PC-3 (cell line): ENCODE results near the gene TENM4. TPM values are rescaled to one million over a fixed set of nuclear protein-coding genes. Genes with fewer than 3 reads are reported as not detected.
A peak's percentile ranks its signal among the peaks of the same experiment; 100 is the strongest.

Experiments
- ATAC-seq: fragments of 200-7000 bp; cut with Tn5 transposase; 2 replicates; pipeline ENCODE4 v1.9.1; 2020; ENCODE audit warnings: mild to moderate bottlenecking, moderate library complexity
- BruUV-seq: library from RNA; stranded (reverse); fragments of 400-500 nt; replicated peaks from 2 replicates; lab custom pipeline; 2021; lab: Mats Ljungman, UMichigan
- CTCF ChIA-PET: fragments of 300-600 bp; sonication (Branson Sonifier 250); formaldehyde crosslinking; loops from one replicate; lab custom pipeline; 2022; ENCODE audit warnings: antibody characterized with exemption; lab: Charles Lee
- POLR2A ChIA-PET: fragments of 300-600 bp; sonication (Branson Sonifier 250); formaldehyde crosslinking; loops from one replicate; lab custom pipeline; 2022; ENCODE audit warnings: antibody characterized with exemption; ENCODE audit not compliant: unreplicated experiment; lab: Charles Lee
- DNase-seq: peaks from one replicate; pipeline ENCODE4 v3.0.0-alpha.2; 2015
- H2AFZ ChIP-seq: fragments of 300-600 bp; sonication (generic); 2 replicates; pipeline ENCODE4 v1.6.0; 2016; ENCODE audit warnings: antibody characterized with exemption, low read length
- H3F3A ChIP-seq: fragments of 300-600 bp; sonication (generic); one replicate; pipeline ENCODE4 v1.6.0; 2017; ENCODE audit warnings: antibody characterized with exemption, low read length, control low read depth, mild to moderate bottlenecking; ENCODE audit not compliant: unreplicated experiment
- H3K27ac ChIP-seq: fragments of 300-600 bp; sonication (generic); 2 replicates; pipeline ENCODE4 v1.5.1; 2016; ENCODE audit warnings: mild to moderate bottlenecking, low read length
- H3K27me3 ChIP-seq: fragments of 300-600 bp; sonication (generic); 2 replicates; pipeline ENCODE4 v1.6.1; 2016; ENCODE audit warnings: low read length, mixed read lengths
- H3K36me3 ChIP-seq: fragments of 300-600 bp; sonication (generic); 2 replicates; pipeline ENCODE4 v1.6.1; 2016; ENCODE audit warnings: low read depth, mixed run types, low read length, mixed read lengths
- H3K4me1 ChIP-seq: fragments of 300-600 bp; sonication (generic); 2 replicates; pipeline ENCODE4 v1.5.1; 2016; ENCODE audit warnings: low read length; ENCODE audit not compliant: insufficient read depth
- H3K4me2 ChIP-seq: fragments of 300-600 bp; sonication (generic); 2 replicates; pipeline ENCODE4 v1.6.0; 2016; ENCODE audit warnings: low read length
- H3K4me3 ChIP-seq: fragments of 300-600 bp; sonication (generic); 2 replicates; pipeline ENCODE4 v1.5.1; 2016; ENCODE audit warnings: mild to moderate bottlenecking, low read length, mixed read lengths
- H3K79me2 ChIP-seq: fragments of 300-600 bp; sonication (generic); 2 replicates; pipeline ENCODE4 v1.6.1; 2017; ENCODE audit warnings: low read length, mixed read lengths
- H3K9ac ChIP-seq: fragments of 300-600 bp; sonication (generic); 2 replicates; pipeline ENCODE4 v1.6.0; 2016; ENCODE audit warnings: mild to moderate bottlenecking, low read length
- H3K9me2 ChIP-seq: fragments of 300-600 bp; sonication (generic); replicated peaks from 2 replicates; pipeline ENCODE4 v1.6.1; 2016; ENCODE audit warnings: mixed run types, low read length, mixed read lengths
- H3K9me3 ChIP-seq: fragments of 300-600 bp; sonication (generic); 2 replicates; pipeline ENCODE4 v1.6.1; 2016; ENCODE audit warnings: low read length, mixed read lengths
- H4K20me1 ChIP-seq: fragments of 300-600 bp; sonication (generic); 2 replicates; pipeline ENCODE4 v1.6.1; 2016; ENCODE audit warnings: low read length, mixed read lengths
- EZH2 ChIP-seq: fragments of 300-600 bp; sonication (generic); IDR thresholded peaks from one replicate; pipeline ENCODE4 v1.6.1; 2017; ENCODE audit warnings: antibody characterized with exemption, mild to moderate bottlenecking, low read length; ENCODE audit not compliant: unreplicated experiment
- EZH2phosphoT487 ChIP-seq: fragments of 300-600 bp; sonication (generic); IDR thresholded peaks from 2 replicates; pipeline ENCODE4 v1.6.1; 2018; ENCODE audit warnings: mild to moderate bottlenecking, antibody characterized with exemption, low read length, borderline replicate concordance
- intact Hi-C: fragments of 100-400 bp; cut with micrococcal nuclease; formaldehyde crosslinking; loops from 2 replicates; pipeline ENCODE4 v1.9.0; 2023
- total RNA-seq: library from RNA; depleted of rRNA; stranded (reverse); fragments of >200 nt; gene quantifications from 2 replicates; pipeline ENCODE4 v1.2.3, GENCODE V29; 2014
- TF ChIP-seq, protein P1 (sequence below): fragments of 300-600 bp; sonication (generic); conservative IDR thresholded peaks from 2 replicates; pipeline ENCODE4 v1.5.1; 2017; ENCODE audit warnings: antibody characterized with exemption, low read depth, mild to moderate bottlenecking, low read length

The TENM4 gene
- total RNA-seq, 1 experiment from 2014 or later: 19.7 TPM

DNA sequence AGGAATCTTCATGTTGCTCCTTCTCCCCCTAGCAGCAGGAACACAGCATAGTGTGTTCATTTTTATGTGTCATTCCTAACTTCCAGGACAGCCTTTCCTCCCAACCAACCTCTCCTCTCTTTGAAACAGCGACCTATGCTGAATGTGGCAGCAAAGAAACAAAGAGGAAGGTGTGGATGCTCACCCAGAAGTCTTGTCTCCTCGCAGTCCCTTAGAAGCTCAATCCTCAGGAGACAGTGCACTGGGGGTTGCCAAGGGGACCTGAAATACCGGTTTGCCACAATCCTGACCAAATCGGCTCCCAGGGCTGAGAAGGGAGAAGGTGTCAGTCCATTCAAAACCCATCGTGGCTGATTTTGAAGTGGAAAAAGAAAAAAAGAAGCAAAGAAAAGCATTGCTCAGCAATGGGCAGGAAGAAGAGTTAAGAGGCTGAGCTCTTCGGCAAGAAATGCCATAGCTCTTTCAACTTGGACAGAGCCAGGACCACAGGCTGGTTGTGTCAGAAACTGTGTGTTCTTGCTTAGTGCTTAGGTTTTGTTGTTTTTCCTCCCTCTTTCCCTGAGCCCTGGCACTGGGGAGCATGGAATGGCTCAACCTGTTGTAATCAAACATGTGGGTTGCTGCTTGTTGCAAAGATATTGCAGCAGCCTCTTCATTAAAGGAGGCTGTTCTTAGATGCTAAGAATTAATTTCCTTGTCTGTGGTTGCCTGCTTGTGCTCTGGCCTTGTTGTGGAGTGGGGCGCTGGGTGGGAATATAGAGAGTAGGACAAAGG is 30.4 kb upstream of the TENM4 start:
- H2AFZ ChIP-seq: no peak overlapping the region
- H3K9me2 ChIP-seq: no peaks in the 10 kb centered on the region
- DNase-seq (peak; percentile 14), ATAC-seq (no peak)
- H3F3A ChIP-seq: no peaks in the 10 kb centered on the region
- ChIA-PET CTCF (no interaction called here), POLR2A (no interaction called here)
- no peak overlapping the region for H3K4me3 ChIP-seq
- no peak for TF ChIP-seq EZH2phosphoT487
- TF ChIP-seq EZH2: no peak
- TF ChIP-seq, protein P1, sequence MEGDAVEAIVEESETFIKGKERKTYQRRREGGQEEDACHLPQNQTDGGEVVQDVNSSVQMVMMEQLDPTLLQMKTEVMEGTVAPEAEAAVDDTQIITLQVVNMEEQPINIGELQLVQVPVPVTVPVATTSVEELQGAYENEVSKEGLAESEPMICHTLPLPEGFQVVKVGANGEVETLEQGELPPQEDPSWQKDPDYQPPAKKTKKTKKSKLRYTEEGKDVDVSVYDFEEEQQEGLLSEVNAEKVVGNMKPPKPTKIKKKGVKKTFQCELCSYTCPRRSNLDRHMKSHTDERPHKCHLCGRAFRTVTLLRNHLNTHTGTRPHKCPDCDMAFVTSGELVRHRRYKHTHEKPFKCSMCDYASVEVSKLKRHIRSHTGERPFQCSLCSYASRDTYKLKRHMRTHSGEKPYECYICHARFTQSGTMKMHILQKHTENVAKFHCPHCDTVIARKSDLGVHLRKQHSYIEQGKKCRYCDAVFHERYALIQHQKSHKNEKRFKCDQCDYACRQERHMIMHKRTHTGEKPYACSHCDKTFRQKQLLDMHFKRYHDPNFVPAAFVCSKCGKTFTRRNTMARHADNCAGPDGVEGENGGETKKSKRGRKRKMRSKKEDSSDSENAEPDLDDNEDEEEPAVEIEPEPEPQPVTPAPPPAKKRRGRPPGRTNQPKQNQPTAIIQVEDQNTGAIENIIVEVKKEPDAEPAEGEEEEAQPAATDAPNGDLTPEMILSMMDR: no peak
- no peaks in the 10 kb centered on the region for H3K79me2 ChIP-seq
- H3K4me2 ChIP-seq: no peak overlapping the region
- no peaks in the 10 kb centered on the region for H3K4me1 ChIP-seq
- H3K36me3 ChIP-seq: no peaks in the 10 kb centered on the region
- H3K27ac ChIP-seq: no peak overlapping the region
- no peaks in the 10 kb centered on the region for H3K9me3 ChIP-seq
- H3K27me3 ChIP-seq: peaks cover 35% of the 10 kb centered on the region; the same call in 1 of the 2 replicates
- intact Hi-C loops: no loop called here
- H4K20me1 ChIP-seq: no peaks in the 10 kb centered on the region
- no TSS peak for BruUV-seq
- H3K9ac ChIP-seq: no peak overlapping the region

DNA sequence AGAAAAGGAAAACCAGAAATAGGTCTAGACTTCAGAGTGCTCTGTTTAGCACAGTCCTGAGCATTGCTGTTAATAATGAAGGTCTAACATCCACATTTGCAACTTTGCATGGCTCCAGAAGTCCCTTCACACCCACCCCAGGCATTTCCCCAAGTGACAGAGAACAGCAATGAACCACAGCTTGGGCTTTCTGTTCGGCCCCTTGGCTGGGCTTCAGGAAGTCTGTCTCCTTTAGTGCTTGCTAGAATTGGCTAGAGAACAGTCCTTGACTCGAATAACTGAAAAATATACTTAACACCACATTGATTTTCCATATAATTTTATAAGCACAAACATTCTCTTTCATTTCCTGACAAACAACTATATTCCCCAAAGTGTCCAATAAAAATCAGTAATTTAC is 29.3 kb upstream of the TENM4 start:
- Histone ChIP-seq H3K27ac (no peak overlapping the region), H3F3A (no peaks in the 10 kb centered on the region), H3K4me3 (no peak overlapping the region), H4K20me1 (no peaks in the 10 kb centered on the region), H3K27me3 (peaks cover 38% of the 10 kb centered on the region; the same call in 1 of the 2 replicates), H3K9me2 (no peaks in the 10 kb centered on the region), H3K79me2 (no peaks in the 10 kb centered on the region), H3K36me3 (no peaks in the 10 kb centered on the region), H3K9ac (no peak overlapping the region), H3K4me2 (no peak overlapping the region), H3K9me3 (no peaks in the 10 kb centered on the region), H2AFZ (no peak overlapping the region), H3K4me1 (no peaks in the 10 kb centered on the region)
- TF ChIP-seq, protein P1: no peak
- TF ChIP-seq EZH2phosphoT487: no peak
- no peak for TF ChIP-seq EZH2
- ATAC-seq (no peak), DNase-seq (no peak)
- BruUV-seq: no TSS peak
- intact Hi-C loops: no loop called here
- ChIA-PET POLR2A (no interaction called here), CTCF (no interaction called here)

DNA sequence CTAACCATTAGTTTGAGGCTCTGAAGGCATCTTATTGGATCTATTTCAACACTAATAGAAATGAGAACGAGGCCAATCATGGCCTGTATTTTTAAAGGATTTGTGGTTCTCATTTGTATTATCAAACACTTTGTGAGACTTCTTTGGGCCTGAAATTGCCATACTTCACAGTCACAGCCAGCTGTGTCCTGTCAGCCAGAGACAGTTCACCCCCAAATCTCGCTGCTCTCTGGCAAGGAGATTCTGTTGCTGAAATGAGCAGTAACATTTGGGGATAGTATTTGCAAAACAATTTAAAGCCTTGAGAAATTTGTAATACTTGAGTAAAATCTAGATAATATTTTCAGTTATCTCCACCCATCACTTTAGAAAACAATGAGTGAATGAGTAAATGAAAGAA is 26.9 kb upstream of the TENM4 start:
- Histone ChIP-seq H3K27me3 (peaks cover 56% of the 10 kb centered on the region; the same call in 1 of the 2 replicates), H3F3A (no peaks in the 10 kb centered on the region), H3K4me2 (no peak overlapping the region), H3K9me2 (no peaks in the 10 kb centered on the region), H2AFZ (no peak overlapping the region), H3K79me2 (no peaks in the 10 kb centered on the region), H3K9ac (no peak overlapping the region), H3K4me3 (no peak overlapping the region), H3K4me1 (no peaks in the 10 kb centered on the region), H4K20me1 (no peaks in the 10 kb centered on the region), H3K27ac (no peak overlapping the region), H3K36me3 (no peaks in the 10 kb centered on the region), H3K9me3 (no peaks in the 10 kb centered on the region)
- DNase-seq: no peak
- BruUV-seq: no TSS peak
- ATAC-seq: no peak
- ChIA-PET CTCF (no interaction called here), POLR2A (no interaction called here)
- intact Hi-C loops: no loop called here
- TF ChIP-seq EZH2phosphoT487: no peak
- TF ChIP-seq, protein P1: no peak
- no peak for TF ChIP-seq EZH2
